Measurements from ENCODE around the gene BANF2.

Gene BANF2

DNA sequence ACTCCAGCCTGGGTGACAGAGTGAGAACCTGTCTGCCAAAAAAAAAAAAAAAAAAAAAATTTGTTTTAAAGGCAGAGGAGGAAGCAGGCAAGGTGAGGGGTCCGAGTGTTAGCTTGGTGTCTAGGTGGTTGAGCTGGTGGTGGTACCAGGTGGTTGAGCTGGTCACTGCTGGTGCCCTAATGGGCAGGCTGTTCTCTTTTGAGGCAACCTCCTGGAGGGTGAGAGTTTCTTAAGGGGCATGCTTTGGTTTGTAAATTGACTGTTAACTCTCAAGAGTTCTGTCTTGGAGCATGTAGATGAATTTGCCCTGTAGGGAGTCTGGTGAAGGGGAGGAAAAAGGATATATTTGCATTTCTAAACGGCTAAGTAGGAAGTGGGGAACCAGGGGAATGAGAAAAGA lies 52.7 kb downstream of the BANF2 start:
- no peak for DNase-seq
- ChIA-PET CTCF (no interaction called here), POLR2A (interaction anchor here (0.6 kb wide), 1 partner anchor 914 kb away, joined by 3 read pairs; no protein-coding TSS in a partner anchor)
- Histone ChIP-seq H3K4me1 (ENCODE audit: control extremely low read depth in 1 of 4, control insufficient read depth in 4 of 4, insufficient read depth in 4 of 4, low read length in 3 of 4) (no peaks in the 10 kb centered on the region), H3K4me3 (ENCODE audit: control insufficient read depth in 1 of 7, extremely low read depth in 1 of 7, insufficient read depth in 4 of 7, low read depth in 2 of 7, low read length in 6 of 7) (no peak overlapping the region), H3K9me3 (ENCODE audit: control extremely low read depth in 1 of 5, control insufficient read depth in 4 of 5, insufficient read depth in 2 of 5, low read depth in 1 of 5, low read length in 4 of 5) (peaks cover 0 to under 1% (median 0%) of the 10 kb centered on the region in 5 experiments), H3K36me3 (ENCODE audit: control insufficient read depth in 4 of 4, insufficient read depth in 4 of 4, low read length in 3 of 4) (no peaks in the 10 kb centered on the region), H3K27ac (ENCODE audit: insufficient read depth in 1 of 2, low read depth in 1 of 2, low read length in 2 of 2, poor library complexity in 1 of 2, severe bottlenecking in 2 of 2) (no peak overlapping the region), H3K27me3 (replicated peaks in 2 of 5; ENCODE audit: control insufficient read depth in 4 of 5, insufficient read depth in 5 of 5, low read length in 4 of 5) (peaks cover 0 to 2% (median 0%) of the 10 kb centered on the region in 5 experiments)
- 56% methylated on average over 2 of the region's 2 CpGs for WGBS (ENCODE audit: insufficient coverage)

DNA sequence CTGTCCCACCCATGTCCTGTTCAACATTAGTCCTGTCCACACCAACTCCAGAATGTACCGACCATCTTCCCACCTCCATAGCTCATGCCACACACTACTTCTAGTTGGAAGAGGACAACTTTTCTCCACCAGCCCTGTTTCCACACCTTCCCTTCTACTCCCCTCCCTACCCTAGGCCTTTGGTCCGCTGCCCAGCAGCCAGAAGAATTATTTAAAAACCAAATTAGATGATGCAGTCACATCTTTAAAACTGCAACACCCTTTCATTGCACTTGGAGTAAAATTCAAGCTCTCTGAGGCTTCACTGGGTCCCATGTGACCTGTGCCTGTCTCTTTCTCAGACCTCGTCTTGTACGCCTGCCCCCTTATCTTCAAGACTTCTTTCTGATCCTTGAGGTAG lies 53.8 kb downstream of the BANF2 start:
- DNase-seq, result no peak
- H3K27ac ChIP-seq (ENCODE audit: insufficient read depth in 1 of 2, low read depth in 1 of 2, low read length in 2 of 2, poor library complexity in 1 of 2, severe bottlenecking in 2 of 2), result no peak overlapping the region
- WGBS (ENCODE audit: insufficient coverage), result 91% methylated on average over 4 of the region's 4 CpGs
- H3K4me1 ChIP-seq (ENCODE audit: control extremely low read depth in 1 of 4, control insufficient read depth in 4 of 4, insufficient read depth in 4 of 4, low read length in 3 of 4), result no peaks in the 10 kb centered on the region
- ChIA-PET POLR2A (no interaction called here), CTCF (no interaction called here)
- H3K27me3 ChIP-seq (replicated peaks in 2 of 5; ENCODE audit: control insufficient read depth in 4 of 5, insufficient read depth in 5 of 5, low read length in 4 of 5), result peaks cover 0 to 2% (median 0%) of the 10 kb centered on the region in 5 experiments
- H3K4me3 ChIP-seq (ENCODE audit: control insufficient read depth in 1 of 7, extremely low read depth in 1 of 7, insufficient read depth in 4 of 7, low read depth in 2 of 7, low read length in 6 of 7), result no peak overlapping the region
- H3K9me3 ChIP-seq (ENCODE audit: control extremely low read depth in 1 of 5, control insufficient read depth in 4 of 5, insufficient read depth in 2 of 5, low read depth in 1 of 5, low read length in 4 of 5), result peaks cover 0 to 11% (median 7%) of the 10 kb centered on the region in 5 experiments
- H3K36me3 ChIP-seq (ENCODE audit: control insufficient read depth in 4 of 4, insufficient read depth in 4 of 4, low read length in 3 of 4), result no peaks in the 10 kb centered on the region

DNA sequence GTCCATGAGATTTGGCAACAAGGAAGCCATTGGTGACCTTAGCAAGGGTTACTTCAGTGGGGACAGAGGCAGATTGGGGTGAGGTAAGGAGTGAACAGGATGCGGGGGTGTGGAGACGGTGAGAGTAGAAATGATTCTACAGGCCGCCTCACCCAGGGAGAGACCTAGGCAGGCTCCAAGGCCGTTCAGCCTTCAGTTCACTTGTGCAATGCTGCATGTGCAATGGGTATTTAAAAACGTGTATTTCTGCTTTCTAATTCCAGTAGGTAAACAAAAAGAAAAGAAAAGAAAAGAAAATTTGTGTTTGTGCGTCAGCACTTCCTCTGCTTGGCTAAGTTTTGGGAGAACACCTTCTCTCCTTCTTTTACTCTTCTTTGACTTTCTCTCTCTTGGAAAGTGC lies 56.8 kb downstream of the BANF2 start:
- no peaks in the 10 kb centered on the region for H3K4me1 ChIP-seq (ENCODE audit: control extremely low read depth in 1 of 4, control insufficient read depth in 4 of 4, insufficient read depth in 4 of 4, low read length in 3 of 4)
- 96% methylated on average over 5 of the region's 6 CpGs for WGBS (ENCODE audit: insufficient coverage)
- CTCF ChIA-PET, result no interaction called here
- no peaks in the 10 kb centered on the region for H3K36me3 ChIP-seq (ENCODE audit: control insufficient read depth in 4 of 4, insufficient read depth in 4 of 4, low read length in 3 of 4)
- no peak overlapping the region for H3K4me3 ChIP-seq (ENCODE audit: control insufficient read depth in 1 of 7, extremely low read depth in 1 of 7, insufficient read depth in 4 of 7, low read depth in 2 of 7, low read length in 6 of 7)
- peaks cover 5 to 27% (median 13%) of the 10 kb centered on the region in 5 experiments for H3K9me3 ChIP-seq (ENCODE audit: control extremely low read depth in 1 of 5, control insufficient read depth in 4 of 5, insufficient read depth in 2 of 5, low read depth in 1 of 5, low read length in 4 of 5)
- peaks cover 0 to 2% (median 0%) of the 10 kb centered on the region in 5 experiments for H3K27me3 ChIP-seq (replicated peaks in 2 of 5; ENCODE audit: control insufficient read depth in 4 of 5, insufficient read depth in 5 of 5, low read length in 4 of 5)
- no peak overlapping the region for H3K27ac ChIP-seq (ENCODE audit: insufficient read depth in 1 of 2, low read depth in 1 of 2, low read length in 2 of 2, poor library complexity in 1 of 2, severe bottlenecking in 2 of 2)
- POLR2A ChIA-PET, result no interaction called here
- DNase-seq, result no peak

DNA sequence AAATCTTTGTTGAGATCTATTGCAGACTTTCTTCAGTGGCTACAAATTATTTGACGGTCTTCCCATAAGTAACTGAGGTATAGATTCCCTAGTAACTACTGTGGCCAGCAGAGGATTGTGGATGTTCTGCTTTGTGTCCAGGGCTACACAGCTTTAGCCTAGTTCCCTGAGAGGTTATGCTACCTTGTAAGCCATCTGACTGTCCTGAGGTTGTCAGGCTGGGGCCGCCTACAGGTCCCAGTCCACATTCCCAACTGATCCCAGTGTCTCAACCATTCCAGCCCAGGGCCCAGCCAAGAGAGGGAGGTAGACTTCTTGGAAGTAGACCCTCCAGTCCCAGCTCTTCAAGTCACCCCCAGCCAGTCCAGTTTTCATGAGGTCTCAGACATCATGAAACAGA lies 57.7 kb downstream of the BANF2 start:
- CTCF ChIA-PET, result no interaction called here
- Histone ChIP-seq H3K4me1 (ENCODE audit: control extremely low read depth in 1 of 4, control insufficient read depth in 4 of 4, insufficient read depth in 4 of 4, low read length in 3 of 4) (peaks cover 0 to 3% (median 0%) of the 10 kb centered on the region in 4 experiments), H3K36me3 (ENCODE audit: control insufficient read depth in 4 of 4, insufficient read depth in 4 of 4, low read length in 3 of 4) (no peaks in the 10 kb centered on the region), H3K4me3 (ENCODE audit: control insufficient read depth in 1 of 7, extremely low read depth in 1 of 7, insufficient read depth in 4 of 7, low read depth in 2 of 7, low read length in 6 of 7) (no peak overlapping the region), H3K27me3 (replicated peaks in 2 of 5; ENCODE audit: control insufficient read depth in 4 of 5, insufficient read depth in 5 of 5, low read length in 4 of 5) (peaks cover 0 to 2% (median 0%) of the 10 kb centered on the region in 5 experiments), H3K9me3 (ENCODE audit: control extremely low read depth in 1 of 5, control insufficient read depth in 4 of 5, insufficient read depth in 2 of 5, low read depth in 1 of 5, low read length in 4 of 5) (peaks cover 5 to 27% (median 13%) of the 10 kb centered on the region in 5 experiments), H3K27ac (ENCODE audit: insufficient read depth in 1 of 2, low read depth in 1 of 2, low read length in 2 of 2, poor library complexity in 1 of 2, severe bottlenecking in 2 of 2) (no peak overlapping the region)
- no peak for DNase-seq
- 100% methylated on average over 1 of the region's 2 CpGs for WGBS (ENCODE audit: insufficient coverage)
- POLR2A ChIA-PET, result no interaction called here

DNA sequence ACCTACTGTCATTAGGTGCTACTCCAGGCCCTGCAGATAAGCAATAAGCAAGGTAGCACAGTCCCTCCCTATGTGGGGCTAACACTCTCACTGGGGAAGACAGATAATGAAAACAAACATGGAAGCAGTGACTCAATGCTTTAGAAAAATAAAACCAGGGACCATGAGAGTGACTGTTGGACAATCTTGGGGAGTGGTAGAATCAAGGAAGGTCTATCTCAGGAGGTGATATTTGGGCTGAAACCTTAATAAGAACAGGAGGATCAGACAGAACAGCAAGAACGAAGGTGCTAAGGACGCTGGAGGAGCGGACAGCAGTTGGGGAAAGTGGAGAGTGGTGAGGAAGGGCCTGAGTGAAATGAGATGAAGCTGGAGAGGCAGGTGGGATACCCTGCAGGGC lies 58.2 kb downstream of the BANF2 start:
- DNase-seq, result no peak
- H3K27me3 ChIP-seq (replicated peaks in 2 of 5; ENCODE audit: control insufficient read depth in 4 of 5, insufficient read depth in 5 of 5, low read length in 4 of 5), result peaks cover 0 to 2% (median 0%) of the 10 kb centered on the region in 5 experiments
- H3K9me3 ChIP-seq (ENCODE audit: control extremely low read depth in 1 of 5, control insufficient read depth in 4 of 5, insufficient read depth in 2 of 5, low read depth in 1 of 5, low read length in 4 of 5), result peaks cover 5 to 27% (median 13%) of the 10 kb centered on the region in 5 experiments
- ChIA-PET POLR2A (no interaction called here), CTCF (no interaction called here)
- no peak overlapping the region for H3K4me3 ChIP-seq (ENCODE audit: control insufficient read depth in 1 of 7, extremely low read depth in 1 of 7, insufficient read depth in 4 of 7, low read depth in 2 of 7, low read length in 6 of 7)
- 95% methylated on average over 3 of the region's 3 CpGs for WGBS (ENCODE audit: insufficient coverage)
- H3K27ac ChIP-seq (ENCODE audit: insufficient read depth in 1 of 2, low read depth in 1 of 2, low read length in 2 of 2, poor library complexity in 1 of 2, severe bottlenecking in 2 of 2), result no peak overlapping the region
- H3K36me3 ChIP-seq (ENCODE audit: control insufficient read depth in 4 of 4, insufficient read depth in 4 of 4, low read length in 3 of 4), result no peaks in the 10 kb centered on the region
- peaks cover 0 to 4% (median 0%) of the 10 kb centered on the region in 4 experiments for H3K4me1 ChIP-seq (ENCODE audit: control extremely low read depth in 1 of 4, control insufficient read depth in 4 of 4, insufficient read depth in 4 of 4, low read length in 3 of 4)

DNA sequence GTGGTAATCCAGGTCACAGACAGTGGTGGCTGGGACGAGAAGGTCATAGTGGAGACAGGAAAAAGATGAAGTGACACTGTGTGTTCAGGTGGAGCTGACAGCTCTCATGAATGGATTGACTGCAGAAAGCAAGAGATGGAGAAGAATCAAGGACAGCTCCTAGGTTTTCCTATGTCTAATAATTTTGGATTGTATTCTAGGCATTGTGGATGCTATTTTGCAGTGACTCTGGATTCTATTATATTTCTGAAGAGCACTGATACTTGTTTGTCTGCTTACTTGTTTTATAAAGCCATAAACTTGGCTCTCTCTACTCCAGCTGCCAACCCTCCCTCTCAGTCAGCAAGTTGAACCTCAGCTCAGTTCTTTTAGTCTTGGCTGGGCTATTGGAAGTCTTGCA lies 58.7 kb downstream of the BANF2 start:
- Histone ChIP-seq H3K4me3 (ENCODE audit: control insufficient read depth in 1 of 7, extremely low read depth in 1 of 7, insufficient read depth in 4 of 7, low read depth in 2 of 7, low read length in 6 of 7) (no peak overlapping the region), H3K9me3 (ENCODE audit: control extremely low read depth in 1 of 5, control insufficient read depth in 4 of 5, insufficient read depth in 2 of 5, low read depth in 1 of 5, low read length in 4 of 5) (peaks cover 5 to 27% (median 13%) of the 10 kb centered on the region in 5 experiments), H3K27me3 (replicated peaks in 2 of 5; ENCODE audit: control insufficient read depth in 4 of 5, insufficient read depth in 5 of 5, low read length in 4 of 5) (peaks cover 0 to 2% (median 0%) of the 10 kb centered on the region in 5 experiments), H3K4me1 (ENCODE audit: control extremely low read depth in 1 of 4, control insufficient read depth in 4 of 4, insufficient read depth in 4 of 4, low read length in 3 of 4) (peaks cover 0 to 4% (median 0%) of the 10 kb centered on the region in 4 experiments), H3K36me3 (ENCODE audit: control insufficient read depth in 4 of 4, insufficient read depth in 4 of 4, low read length in 3 of 4) (no peaks in the 10 kb centered on the region), H3K27ac (ENCODE audit: insufficient read depth in 1 of 2, low read depth in 1 of 2, low read length in 2 of 2, poor library complexity in 1 of 2, severe bottlenecking in 2 of 2) (no peak overlapping the region)
- ChIA-PET CTCF (no interaction called here), POLR2A (no interaction called here)
- no peak for DNase-seq
- WGBS (ENCODE audit: insufficient coverage), result 83% methylated on average over 1 of the region's 1 CpG

DNA sequence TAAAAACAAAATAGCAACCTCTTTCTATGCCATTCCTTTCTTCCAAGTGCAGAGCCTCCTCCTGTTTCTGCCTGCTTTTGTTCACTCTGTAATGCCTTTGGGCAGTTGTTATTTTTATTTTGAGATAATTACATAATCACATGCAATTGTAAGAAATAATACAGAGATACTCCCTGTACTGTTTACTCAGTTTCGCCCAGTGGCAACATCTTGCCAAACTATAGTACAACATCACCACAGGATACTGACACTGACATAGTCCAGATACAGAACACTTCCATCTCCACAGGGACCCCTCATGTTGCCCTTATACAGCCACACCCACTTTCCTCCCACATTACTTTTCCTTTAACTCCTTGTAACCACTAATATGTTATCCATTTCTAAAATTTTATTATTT lies 59.7 kb downstream of the BANF2 start:
- WGBS (ENCODE audit: insufficient coverage), result 100% methylated on average over 1 of the region's 1 CpG
- no peak overlapping the region for H3K27ac ChIP-seq (ENCODE audit: insufficient read depth in 1 of 2, low read depth in 1 of 2, low read length in 2 of 2, poor library complexity in 1 of 2, severe bottlenecking in 2 of 2)
- H3K4me3 ChIP-seq (ENCODE audit: control insufficient read depth in 1 of 7, extremely low read depth in 1 of 7, insufficient read depth in 4 of 7, low read depth in 2 of 7, low read length in 6 of 7), result no peak overlapping the region
- CTCF ChIA-PET, result interaction anchor here (1.1 kb wide), 1 partner anchor 13 kb away, joined by 3 read pairs; no protein-coding TSS in a partner anchor
- no peak for DNase-seq
- H3K27me3 ChIP-seq (replicated peaks in 2 of 5; ENCODE audit: control insufficient read depth in 4 of 5, insufficient read depth in 5 of 5, low read length in 4 of 5), result no peaks in the 10 kb centered on the region
- peaks cover 5 to 27% (median 13%) of the 10 kb centered on the region in 5 experiments for H3K9me3 ChIP-seq (ENCODE audit: control extremely low read depth in 1 of 5, control insufficient read depth in 4 of 5, insufficient read depth in 2 of 5, low read depth in 1 of 5, low read length in 4 of 5)
- H3K36me3 ChIP-seq (ENCODE audit: control insufficient read depth in 4 of 4, insufficient read depth in 4 of 4, low read length in 3 of 4), result no peaks in the 10 kb centered on the region
- POLR2A ChIA-PET, result no interaction called here
- peaks cover 0 to 4% (median 0%) of the 10 kb centered on the region in 4 experiments for H3K4me1 ChIP-seq (ENCODE audit: control extremely low read depth in 1 of 4, control insufficient read depth in 4 of 4, insufficient read depth in 4 of 4, low read length in 3 of 4)

Data from common myeloid progenitor, CD34-positive (primary cell).